HepG2 (cell line): Measurements from ENCODE around the gene FOXG1. TPM values are rescaled to one million over a fixed set of nuclear protein-coding genes. Genes with fewer than 3 reads are reported as not detected.

Experiments
- CAMTA2 ChIP-seq: sonication (generic); formaldehyde crosslinking; IDR thresholded peaks from 2 replicates; pipeline ENCODE4 v1.4.0; 2020; ENCODE audit warnings: mild to moderate bottlenecking, missing genetic modification reagents, borderline replicate concordance
- E2F2 ChIP-seq: sonication (generic); formaldehyde crosslinking; IDR thresholded peaks from 2 replicates; pipeline ENCODE4 v1.4.0; 2020; ENCODE audit warnings: missing genetic modification reagents, borderline replicate concordance
- HES4 ChIP-seq: sonication (generic); formaldehyde crosslinking; IDR thresholded peaks from 2 replicates; pipeline ENCODE4 v1.9.0; 2021; ENCODE audit warnings: mild to moderate bottlenecking, missing genetic modification reagents, borderline replicate concordance
- HNRNPLL ChIP-seq: fragments of 200-400 bp; formaldehyde crosslinking; IDR thresholded peaks from 2 replicates; pipeline ENCODE4 v1.6.1; 2017; ENCODE audit warnings: mild to moderate bottlenecking, low read depth, low read length; ENCODE audit not compliant: poor library complexity, severe bottlenecking
- PRDM4 ChIP-seq: sonication (generic); formaldehyde crosslinking; IDR thresholded peaks from 2 replicates; pipeline ENCODE4 v1.9.0; 2021; ENCODE audit warnings: missing genetic modification reagents, borderline replicate concordance
- U2AF2 ChIP-seq: fragments of 200-400 bp; formaldehyde crosslinking; IDR thresholded peaks from 2 replicates; pipeline ENCODE4 v1.6.1; 2017; ENCODE audit warnings: low read depth, mild to moderate bottlenecking, low read length
- USF2 ChIP-seq, 2 experiments: sonication (generic) in 1 of 2; formaldehyde crosslinking in 1 of 2; IDR thresholded peaks; 2 replicates each; pipeline versions ENCODE4 v1.5.1 to v1.6.1; 2011 to 2020; ENCODE audit warnings: borderline replicate concordance in 1 of 2, low read depth in 1 of 2, low read length in 1 of 2, mild to moderate bottlenecking in 1 of 2, missing genetic modification reagents in 1 of 2, moderate library complexity in 1 of 2
- ZNF143 ChIP-seq: sonication (generic); formaldehyde crosslinking; IDR thresholded peaks from 2 replicates; pipeline ENCODE4 v1.4.0; 2020; ENCODE audit warnings: missing genetic modification reagents
- ZNF737 ChIP-seq: sonication (generic); formaldehyde crosslinking; IDR thresholded peaks from 2 replicates; pipeline ENCODE4 v1.5.0; 2020; ENCODE audit warnings: missing genetic modification reagents, mild to moderate bottlenecking, borderline replicate concordance
- polyA plus RNA-seq, 8 experiments: library from polyadenylated mRNA; depleted of rRNA in 3 of 8; stranded (reverse) in 7 of 8; unstranded in 1 of 8; fragments of >200 nt; fragmentation: Illumina TruSeq in 4 of 8; extraction: Trizol in 4 of 8; gene quantifications; 2 replicates each; pipeline versions ENCODE4 v1.2.1 to v1.2.3, GENCODE V29; 2011 to 2016; ENCODE audit warnings: low read depth in 4 of 8, missing spikeins in 1 of 8, mixed read lengths in 1 of 8; ENCODE audit not compliant: insufficient read depth in 1 of 8
- total RNA-seq, 5 experiments: library from RNA; depleted of rRNA; stranded (reverse); fragments of >200 nt; fragmentation: Illumina TruSeq; extraction: Trizol; gene quantifications; 2 replicates each; pipeline ENCODE4 v1.2.3, GENCODE V29; 2016; ENCODE audit warnings: low read depth in 1 of 5

Gene FOXG1
- total and polyA plus RNA-seq, 2 of the 13 experiments (the other 11 are each of a cell fraction or from before 2014, with no cell fraction given), result not detected

GRCh38 chr14:28761438-28762291 lies 4.9 kb upstream of the FOXG1 start (continued):
- TF ChIP-seq PRDM4 (CRISPR knock-in tag), result no peak
- 0 out of 2 replicates have a peak, but pooled peaks have one; percentile 24 for TF ChIP-seq ZNF143 (CRISPR knock-in tag)
- TF ChIP-seq HNRNPLL, result peak; percentile 28
- no peak for TF ChIP-seq CAMTA2 (CRISPR knock-in tag)
- no peak for TF ChIP-seq U2AF2
- TF ChIP-seq HES4 (CRISPR knock-in tag), result no peak
- TF ChIP-seq ZNF737 (CRISPR knock-in tag), result no peak
- TF ChIP-seq E2F2, result no peak
- TF ChIP-seq USF2 (IDR thresholded peaks at IDR 0.05; ENCODE audit: low read depth, low read length), result no peak
- TF ChIP-seq USF2 (CRISPR knock-in tag; IDR thresholded peaks at IDR 0.05; ENCODE audit: borderline replicate concordance), result 0 out of 2 replicates have a peak, but pooled peaks have one; percentile 34
